ENCODE measurements around the gene CFP.
"Not testable (repeated sequence)": the region's sequence is repeated elsewhere in the genome, so short reads cannot be mapped to it uniquely, and the experiment has no call there.

CFP gene

DNA sequence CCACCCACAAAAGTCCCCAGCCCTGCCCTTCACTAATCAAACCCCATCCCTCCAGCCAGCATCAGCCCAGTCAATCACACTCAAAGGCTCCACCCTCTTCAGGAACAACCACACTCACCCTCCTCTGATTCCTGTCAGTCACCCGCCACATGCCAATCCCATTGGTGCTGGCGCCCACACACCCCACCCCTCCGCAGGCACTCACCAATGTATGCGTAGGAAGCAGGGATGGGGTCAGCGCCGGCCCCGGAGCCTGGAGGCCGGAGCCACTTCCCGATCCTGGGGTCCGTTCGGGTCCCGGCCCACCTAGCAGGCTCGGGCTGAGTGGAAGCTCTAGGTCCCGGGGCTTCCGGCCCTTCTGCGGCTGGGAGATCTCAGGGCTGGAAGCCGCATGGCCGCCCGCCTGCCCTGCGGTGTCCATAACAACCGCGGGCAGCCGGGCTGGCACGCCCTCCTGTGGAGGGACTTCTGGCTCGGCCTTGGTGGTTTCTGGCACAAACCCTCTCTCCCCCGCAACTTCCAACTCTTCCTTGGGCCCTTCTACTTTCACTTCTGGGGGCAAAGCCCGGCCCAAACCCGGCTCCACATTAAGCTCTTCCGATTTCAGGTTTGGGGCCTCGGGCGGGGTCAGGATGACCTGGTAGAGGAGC is 7.9 kb upstream of the CFP start:
- peak; percentile 76 for DNase-seq

DNA sequence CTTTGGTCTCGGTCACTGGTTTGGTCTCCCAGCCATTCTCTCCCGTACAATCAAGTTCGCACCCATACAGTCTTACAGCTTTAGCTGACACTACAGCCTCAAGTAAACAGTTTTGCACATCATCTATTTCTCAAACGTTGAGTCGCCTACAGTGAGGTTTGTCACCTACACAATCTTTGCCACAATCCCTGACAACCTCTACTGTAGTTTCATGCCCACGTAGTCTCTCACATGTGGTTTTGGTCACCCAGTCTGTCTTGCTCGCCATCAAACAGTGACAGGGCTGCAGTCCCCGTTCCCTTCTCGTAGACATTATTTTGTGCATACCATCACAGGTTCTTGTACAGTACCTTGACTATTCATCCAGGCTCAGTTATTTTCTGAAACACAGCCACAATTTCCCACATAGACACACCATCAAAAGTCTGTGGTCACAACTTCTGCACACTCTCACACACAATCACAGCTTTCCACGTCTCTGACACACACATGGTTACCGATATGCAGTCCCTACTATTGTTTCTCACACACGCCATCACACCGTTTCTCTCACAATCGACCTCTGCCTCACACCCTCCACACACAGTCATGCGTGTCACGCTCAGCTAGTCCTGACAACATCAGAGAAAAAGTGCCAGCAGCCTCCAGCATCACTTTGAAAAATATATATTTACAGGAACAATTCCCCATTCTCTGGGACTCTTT is 5.3 kb upstream of the CFP start:
- no peak for DNase-seq

DNA sequence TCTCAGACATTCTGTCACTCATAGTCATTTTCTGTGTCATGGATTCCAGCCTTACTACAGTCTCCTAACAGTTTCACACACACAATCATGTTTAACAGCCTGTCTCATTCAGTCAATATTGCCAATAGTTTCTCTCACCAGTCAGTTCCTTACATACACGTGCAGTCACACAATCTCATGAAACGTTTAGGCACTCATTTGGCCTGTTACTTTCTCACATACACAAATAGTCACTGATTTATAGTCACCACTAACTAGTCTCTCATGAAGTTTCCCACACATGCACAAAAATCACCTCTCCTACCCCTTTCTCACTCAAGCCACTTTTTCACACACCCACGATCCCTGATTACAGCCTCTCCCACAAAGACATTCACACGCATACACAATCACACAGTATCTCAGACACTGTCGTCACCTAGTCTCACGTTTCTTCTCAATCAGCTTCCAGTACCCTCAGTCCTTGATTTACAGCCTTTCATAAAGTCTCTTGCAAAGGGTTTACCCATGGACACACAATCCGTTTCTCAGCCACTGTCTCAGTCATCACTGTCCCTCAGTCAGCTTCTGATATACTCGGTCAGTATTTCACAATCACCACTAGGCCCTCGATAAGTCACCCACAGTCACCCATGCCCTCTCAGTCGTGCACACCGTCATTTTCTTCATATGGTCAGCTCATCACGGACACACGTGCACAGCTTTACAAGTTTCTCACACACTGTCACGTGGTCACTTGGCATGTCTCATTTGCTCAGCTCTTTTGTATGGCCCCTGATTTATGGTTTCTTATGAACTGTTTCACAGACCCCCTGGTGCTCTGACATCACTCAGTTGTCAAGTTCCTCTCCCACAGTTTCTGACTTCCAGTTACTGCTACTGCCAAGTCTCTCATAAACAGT is 4.2 kb upstream of the CFP start:
- DNase-seq = peak; percentile 89

DNA sequence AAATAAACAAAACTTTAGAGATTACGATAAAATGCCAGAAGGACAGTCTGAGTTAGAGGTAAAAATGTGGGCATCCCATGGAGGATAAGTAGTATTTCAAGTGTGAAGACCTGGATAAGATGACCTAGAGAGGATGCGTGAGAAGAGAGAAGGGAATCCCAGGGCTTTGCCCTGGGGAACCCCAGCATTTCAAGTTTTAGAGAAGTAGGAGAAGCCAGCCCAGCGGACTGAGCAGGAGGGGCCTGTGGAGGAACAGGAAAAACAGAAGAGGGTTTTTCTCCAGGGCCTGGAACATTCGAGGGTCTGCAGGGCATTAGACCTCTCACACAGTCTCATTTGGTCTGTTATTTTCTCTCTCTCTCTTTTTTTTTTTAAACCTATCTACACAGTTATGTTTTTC is 2.9 kb upstream of the CFP start:
- DNase-seq = peak; percentile 80

DNA sequence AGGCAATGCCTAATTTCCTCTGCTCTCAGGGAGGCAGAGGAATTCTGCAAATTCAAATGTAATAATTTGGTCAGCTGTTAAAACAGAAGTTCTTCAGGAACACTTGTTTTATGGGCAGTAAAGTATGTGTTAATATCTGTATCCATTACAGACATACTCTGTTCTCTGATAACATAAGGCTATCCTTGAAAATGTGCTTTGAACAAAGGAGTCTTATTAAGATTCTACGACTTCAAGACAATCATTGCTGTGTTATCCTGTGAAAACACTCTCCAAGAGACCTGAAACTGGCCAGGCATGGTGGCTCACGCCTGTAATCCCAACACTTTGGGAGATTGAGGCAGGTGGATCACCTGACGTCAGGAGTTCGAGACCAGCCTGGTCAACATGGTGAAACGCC is 1.9 kb upstream of the CFP start:
- no peak for DNase-seq

DNA sequence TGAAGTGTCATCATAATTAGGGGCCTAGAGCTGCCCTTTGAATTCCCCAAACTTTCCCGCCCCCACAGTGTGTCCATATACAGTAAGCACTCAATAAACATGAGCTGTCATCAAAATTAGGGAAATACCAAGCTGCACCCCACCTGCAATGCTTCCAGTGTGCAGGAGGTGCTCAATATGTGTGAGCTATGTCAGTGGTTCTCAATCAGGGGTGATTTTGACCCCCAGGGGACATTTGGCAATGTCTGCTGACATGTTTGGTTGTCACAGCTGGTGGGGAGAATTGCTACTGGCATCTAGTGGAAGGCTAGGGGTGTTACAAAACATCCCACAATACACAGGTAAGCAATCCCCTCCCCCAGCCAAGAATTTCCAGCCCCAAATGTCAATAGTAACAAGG is 748 bp downstream of the CFP start:
- peak; percentile 38 for DNase-seq

DNA sequence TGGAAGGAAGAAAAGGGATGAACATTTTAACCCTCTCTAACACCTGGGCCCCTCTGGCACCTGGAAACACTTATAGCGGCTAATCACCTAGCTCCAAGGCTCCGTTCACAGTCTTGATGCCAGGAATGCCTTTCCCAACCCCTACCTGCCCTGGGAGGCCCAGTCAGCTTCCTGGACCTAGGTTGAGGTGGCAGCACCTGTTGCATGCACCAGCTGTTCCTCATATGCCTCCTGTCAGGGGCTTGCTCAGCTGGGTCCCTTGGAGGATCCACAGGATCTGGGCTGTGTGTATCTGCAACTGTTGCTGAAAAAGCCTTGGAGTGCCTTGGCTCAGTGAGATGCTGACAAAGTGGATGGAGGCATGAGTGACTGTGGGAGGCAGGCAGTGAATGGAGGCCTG is 4.4 kb downstream of the CFP start:
- no peak for DNase-seq

DNA sequence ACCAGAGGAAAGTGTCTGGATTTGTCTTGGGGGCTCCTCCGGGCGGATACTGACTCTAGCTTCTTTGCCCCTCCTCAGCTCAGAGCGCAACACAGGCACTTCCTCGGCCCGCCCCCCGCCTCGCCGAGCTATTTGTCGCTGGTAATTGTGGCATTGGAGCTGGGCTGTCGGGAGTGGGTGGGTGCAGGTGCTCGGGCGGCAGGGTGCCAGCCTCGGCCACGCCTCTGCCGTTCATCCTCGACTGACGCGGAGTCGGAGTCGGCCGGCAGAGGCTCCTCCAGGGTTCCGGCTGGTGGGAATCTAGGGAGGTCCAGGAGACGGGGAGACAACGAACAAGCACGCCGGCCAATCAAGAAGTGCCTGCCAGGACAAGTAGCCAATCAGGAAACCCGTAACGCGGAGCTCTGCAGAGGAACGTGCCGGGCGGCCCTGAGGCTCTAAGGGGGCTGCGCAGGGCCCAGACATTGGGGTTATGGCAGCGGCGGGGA is 6.1 kb downstream of the CFP start:
- DNase-seq = peak; percentile 58

DNA sequence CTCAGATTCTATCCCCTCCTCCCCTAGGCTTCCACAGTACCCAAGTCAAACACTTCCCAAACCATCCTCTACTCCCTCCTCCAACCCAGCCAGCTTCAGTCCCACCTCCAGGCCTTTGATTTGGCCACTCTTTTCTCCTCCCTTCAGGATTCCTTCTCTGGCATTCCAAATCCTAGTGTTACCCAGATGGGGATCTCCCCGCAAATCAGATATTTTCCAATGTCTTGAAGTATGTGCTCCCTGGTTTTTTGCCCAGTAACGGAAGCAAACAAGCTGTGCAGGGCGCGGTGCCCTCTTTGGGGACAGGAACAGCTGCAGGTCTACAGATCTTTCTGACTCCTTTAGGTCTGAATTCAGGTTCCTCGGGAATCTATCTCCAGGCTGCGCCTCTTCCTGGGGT is 7.9 kb downstream of the CFP start:
- DNase-seq = no peak

DNA sequence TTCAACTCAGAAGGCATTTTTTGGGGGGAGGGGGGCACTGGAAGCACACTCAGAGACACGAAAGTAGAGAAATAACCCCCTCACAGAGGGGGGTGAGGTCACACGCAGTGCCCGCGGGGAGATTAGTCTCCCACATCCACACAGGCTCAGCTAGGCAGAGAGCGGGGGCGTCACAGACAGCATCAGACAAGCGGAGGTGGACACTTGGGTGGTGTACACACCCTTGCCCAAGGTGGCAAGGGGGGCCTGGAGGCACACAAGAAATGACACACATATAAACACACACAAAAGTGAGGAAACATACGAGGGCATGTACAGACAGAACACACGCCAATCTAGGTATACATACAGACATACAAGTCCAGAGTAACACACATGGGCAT is 9.4 kb downstream of the CFP start:
- DNase-seq = no peak

DNA sequence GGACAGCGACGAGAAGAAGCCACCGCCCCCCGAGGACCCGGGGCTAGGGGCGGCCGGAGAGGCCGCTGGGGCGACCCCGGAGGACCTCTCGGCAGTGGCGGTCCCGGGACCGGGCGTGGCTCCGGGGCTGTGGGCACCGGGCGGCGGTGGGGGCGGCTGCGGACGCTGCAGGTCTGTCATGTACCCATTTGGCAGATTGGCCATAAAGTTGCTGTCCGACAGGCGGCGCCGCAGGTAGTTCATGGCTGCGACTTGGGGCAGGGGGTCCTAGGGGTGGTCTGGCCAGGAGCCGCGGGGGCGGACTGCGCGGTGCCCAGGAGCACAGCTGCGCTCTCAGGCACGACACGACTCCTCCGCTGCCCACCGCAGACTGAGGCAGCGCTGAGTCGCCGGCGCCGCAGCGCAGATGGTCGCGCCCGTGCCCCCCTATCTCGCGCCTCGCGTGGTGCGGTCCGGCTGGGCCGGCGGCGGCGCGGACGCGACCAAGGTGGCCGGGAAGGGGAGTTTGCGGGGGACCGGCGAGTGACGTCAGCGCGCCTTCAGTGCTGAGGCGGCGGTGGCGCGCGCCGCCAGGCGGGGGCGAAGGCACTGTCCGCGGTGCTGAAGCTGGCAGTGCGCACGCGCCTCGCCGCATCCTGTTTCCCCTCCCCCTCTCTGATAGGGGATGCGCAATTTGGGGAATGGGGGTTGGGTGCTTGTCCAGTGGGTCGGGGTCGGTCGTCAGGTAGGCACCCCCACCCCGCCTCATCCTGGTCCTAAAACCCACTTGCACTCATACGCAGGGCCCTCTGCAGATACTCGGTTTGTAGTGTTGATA is 10.0 kb downstream of the CFP start, which contains the start of gene SYN1:
TSS of gene SYN1 (minus strand) at position 372 of the 817 bp plus-strand sequence. CDS start at position 243, 129 bp downstream.
- DNase-seq = peak; percentile 85

DNA sequence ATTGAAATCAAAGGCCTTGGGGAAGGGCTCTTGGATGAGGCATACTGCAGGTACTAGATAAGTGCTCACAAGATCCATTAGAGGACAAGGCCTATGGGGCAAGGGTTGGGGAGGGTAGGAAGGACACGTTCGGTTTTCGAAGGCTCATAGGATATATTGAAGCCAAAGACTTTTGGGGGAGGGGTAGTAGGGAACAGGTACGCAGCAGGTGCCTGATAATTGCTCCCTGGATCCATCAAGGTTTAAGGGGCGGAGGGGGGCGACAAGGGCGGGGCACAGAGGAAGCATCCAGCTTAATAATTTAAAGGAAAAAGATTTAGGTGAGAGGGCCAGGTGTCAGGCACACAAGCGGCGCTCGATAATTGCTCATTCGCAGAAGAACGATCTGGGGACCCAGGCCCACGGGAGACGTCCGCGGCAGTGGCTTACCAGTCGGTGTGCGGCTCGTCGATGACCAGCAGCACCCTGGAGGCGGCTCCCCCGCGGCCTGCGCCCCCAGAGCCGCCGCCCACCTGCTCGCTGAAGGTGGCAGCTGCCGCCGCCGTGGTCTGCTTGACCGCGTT is 10.7 kb downstream of the CFP start:
- DNase-seq = no peak

DNA sequence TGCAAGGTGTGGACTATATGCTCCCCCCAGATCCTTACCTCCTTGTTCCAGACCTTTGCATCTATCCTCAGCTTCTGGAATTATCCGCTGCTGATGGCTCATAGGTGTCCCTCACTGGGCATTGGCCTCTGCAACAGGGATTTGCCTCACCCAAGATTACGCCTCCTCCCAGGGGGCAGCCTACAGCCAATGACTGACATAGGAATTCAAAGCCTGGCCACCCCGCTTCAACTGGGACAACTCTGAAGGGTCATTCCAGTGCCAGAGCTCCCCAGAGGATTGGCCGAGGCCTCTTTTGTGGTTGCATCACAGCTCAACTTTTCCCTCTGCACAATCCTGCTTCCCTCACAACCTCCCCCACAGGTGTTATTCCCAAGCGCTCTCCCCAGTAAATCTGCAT is 15.1 kb downstream of the CFP start:
- no peak for DNase-seq

DNA sequence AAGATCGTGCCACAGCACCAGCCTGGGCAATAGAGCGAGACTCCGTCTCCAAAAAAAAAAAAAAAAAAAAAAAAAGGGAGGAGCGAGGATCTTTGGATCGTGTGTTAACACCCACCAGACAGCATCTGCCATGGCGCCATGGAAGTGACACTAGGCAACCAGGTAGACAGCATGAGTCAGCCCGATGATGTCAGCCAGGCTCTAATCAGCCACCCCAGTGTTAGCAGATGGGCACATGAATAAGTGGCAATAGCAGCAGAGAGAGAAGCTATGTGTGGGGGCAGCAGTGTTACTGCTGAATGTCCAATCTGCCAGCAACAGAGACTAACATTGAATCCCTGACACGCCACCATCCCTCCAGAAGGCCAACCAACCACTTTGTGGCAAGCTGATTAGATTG is 16.6 kb downstream of the CFP start:
- no peak for DNase-seq

DNA sequence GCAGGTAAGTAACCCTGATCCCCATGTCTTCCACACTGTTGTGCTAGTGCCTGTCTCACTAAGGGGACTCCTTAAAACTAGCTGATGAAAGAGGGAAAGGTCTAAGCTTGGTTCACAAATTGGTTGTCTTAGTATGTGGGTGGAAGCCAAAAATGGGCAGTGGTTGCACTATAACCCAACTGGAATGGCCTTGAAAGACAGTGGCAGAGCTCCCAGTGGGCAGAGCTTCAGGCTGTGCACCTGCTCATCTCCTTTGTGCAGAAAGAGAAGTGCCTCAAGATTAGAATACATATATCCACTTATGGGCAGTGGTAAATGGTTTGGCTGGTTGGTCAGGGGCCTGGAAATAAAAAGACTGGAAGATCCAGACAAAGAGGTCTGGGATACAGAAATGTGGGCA is 17.3 kb downstream of the CFP start:
- no peak for DNase-seq

DNA sequence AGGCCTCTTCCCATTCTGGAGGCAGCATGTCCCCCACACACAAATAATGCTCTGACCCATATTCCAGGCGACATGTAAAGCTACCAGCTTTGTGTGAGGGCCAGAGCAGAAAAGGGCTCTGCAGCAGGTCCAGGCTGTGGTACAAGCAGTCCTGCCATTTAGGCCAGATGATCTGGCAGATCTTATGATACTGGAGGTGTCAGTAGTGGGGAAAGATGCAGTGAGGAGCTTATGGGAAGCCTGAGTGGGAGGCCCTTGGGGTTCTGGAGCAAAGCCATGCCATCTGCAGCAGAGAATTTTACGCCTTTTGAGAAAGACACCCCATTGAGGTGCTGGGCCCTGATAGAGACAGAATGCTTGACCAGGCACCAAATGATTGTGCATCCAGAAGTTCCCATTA is 17.8 kb downstream of the CFP start:
- DNase-seq = no peak

DNA sequence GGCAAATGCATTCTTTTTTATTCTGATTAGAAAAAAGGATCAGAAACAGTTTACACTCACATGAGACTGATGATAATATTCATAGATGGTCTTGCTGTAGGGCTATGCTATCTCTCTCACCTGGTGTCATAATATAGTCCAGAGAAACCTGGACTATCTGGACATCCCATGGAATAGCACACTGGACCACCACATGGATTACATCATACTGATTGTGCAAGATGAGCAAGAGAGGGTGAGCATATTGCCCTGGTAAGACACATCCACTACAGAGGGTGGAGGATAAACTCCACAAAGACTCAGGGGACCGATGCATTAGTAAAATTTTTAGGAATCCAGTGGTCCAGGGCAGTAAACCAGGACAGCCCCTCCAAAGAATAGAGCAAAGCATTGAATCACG is 18.2 kb downstream of the CFP start:
- DNase-seq = no peak

DNA sequence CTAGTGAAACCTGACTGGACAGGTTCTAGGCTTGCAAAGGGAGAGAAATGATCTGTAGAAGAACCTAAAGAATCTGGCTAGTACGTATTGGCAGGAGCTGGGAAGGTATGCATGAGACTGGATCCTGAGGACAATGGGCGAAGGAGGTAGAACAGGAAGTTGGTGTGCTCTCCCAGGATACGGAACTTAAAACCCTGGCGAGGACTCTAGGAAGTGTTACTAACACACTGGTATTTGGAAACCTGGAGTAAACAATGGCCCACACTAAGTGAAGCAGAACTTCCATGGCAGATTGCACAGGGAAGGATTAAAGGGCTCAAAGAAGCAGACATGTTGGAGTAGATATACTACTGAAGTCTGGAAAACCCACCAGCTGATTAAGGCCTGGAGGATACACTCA is 19.2 kb downstream of the CFP start:
- DNase-seq = no peak

DNA sequence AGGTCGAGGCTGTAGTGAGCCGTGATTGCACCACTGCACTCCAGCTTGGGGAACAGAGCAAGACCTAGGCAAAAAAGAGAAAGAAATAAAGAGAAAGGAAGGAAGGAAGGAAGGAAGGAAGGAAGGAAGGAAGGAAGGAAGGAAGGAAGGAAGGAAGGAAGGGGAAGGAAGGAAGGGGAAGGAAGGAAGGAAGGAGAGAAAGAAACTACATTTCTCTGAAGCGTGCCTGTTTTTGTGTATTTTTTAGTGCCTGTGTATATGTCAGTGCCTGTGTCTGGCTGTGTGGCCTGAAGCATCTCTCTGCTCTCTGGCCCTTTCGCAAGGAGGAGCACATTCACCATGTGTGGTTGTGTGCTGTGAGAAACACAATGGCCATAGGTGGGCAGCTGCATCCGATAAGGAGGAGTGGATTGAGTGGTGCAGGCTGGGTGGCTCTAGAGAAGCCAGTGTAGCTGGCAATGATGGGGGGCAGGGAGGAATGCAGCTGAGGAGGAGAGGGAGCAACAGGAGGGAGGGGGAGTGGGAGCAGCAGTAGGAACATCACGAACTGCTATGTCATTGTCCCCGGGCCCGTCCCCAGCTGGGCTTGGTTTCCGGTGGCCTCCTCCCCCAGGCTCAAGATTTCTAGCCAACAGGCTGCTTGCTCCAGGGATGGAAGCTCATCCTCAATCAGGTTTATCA is 21.5 kb downstream of the CFP start:
- no peak for DNase-seq

DNA sequence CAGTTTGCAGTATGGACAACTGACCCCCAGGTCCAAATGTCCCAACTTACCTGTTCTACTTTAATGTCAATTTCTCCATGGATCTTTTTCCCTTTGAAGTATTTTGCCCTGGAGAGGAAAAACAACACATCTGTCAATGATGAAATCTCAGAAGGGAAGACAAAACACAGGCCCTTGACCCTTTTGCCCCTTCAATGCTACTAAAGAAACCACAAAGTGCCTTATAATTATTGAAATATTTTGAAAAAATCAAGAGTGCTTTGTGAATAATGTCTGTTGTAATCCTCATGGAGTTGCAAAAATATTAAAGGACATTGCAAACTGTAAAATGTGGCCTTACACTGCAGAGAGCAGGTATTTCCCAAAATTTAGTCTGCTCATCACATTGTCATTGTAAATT is 22.6 kb downstream of the CFP start:
- no peak for DNase-seq

DNA sequence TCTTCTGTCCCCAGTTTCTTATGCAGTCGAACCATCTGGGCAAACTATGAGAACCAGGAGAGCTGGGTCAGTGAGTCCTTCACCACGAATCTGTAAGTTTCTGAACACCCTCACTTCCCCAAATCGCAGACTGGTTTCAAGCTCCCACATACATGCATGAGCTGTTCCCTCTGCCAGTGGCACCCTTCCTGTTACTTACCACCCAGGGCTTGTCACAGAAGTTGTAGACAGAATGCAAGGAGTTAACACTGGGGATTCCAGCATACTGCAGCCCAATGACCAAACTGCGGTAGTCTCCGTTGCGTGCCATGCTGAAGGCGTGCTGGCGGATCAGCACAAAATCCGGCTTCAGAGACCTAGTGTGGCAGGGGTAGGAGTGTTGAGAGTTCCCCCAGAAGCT is 24.7 kb downstream of the CFP start:
- DNase-seq = peak; percentile 63

DNA sequence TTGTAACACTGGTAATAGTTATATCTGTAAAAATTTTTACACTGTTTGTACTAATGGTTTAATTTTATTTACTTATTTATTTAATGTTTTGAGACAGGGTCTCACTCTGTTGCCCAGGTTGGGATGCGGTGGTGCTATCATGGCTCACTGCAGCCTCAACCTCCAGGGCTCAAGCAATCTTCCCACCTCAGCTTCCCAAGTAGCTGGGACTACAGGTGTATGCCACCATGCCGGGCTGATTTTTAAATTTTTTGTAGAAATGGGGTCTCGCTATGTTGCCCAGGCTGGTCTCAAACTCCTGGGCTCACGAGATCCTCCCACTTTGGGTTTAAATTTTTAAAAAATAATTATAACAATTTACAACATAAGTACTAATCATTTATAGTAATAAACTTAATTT is 26.6 kb downstream of the CFP start:
- DNase-seq = not testable (repeated sequence)
